HG03045 (cell line): ENCODE measurements around the gene TRIM9.
"Not testable (repeated sequence)": the region's sequence is repeated elsewhere in the genome, so short reads cannot be mapped to it uniquely, and the experiment has no call there.

Experiments
- ATAC-seq: cut with Tn5 transposase; IDR thresholded peaks from one replicate; pipeline ENCODE4 v1.9.1; 2021; ENCODE audit warnings: mild to moderate bottlenecking, moderate library complexity; ENCODE audit not compliant: unreplicated experiment

TRIM9 gene

DNA sequence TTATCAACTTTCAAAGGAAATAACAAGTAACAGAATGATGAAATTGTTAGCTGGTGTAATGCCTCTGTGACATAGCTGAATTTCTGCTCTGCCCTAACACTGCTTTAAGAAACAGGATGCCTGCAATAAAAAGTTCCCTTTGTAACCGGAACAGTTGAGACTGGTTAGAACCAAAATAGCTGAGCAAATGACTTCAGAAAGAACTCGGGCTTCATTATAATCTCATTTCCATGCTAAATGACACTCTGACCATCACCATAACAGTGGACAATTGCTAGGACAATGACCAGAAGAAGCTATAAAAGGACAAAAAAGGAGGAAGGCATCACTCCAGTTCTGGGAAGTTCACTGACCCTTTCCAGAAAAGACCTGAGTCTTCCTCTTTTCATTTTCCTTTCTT lies 127.1 kb downstream of the TRIM9 start:
- no peak for ATAC-seq

DNA sequence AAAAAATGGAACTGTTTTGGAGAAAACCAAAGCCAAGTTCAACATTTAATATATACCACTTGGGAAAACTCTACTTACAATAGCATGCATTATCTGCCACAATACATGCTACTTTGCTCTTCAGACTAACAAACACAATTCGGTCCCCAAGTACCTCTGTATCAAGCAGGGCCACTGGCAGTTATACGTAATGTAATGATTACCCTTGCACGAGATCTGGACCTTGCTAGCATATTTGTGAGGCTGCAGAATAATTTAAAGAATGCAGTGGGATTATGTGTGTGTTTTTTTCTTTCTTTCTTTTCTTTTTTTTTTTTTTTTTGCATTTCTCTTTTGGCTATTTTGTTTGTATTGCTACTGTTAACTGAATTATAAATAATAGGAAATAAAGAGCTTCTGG lies 127.8 kb downstream of the TRIM9 start:
- no peak for ATAC-seq

- no peak for ATAC-seq
Measured at GRCh38 chr14:50964683-50965390, 130.1 kb downstream of the TRIM9 start.

DNA sequence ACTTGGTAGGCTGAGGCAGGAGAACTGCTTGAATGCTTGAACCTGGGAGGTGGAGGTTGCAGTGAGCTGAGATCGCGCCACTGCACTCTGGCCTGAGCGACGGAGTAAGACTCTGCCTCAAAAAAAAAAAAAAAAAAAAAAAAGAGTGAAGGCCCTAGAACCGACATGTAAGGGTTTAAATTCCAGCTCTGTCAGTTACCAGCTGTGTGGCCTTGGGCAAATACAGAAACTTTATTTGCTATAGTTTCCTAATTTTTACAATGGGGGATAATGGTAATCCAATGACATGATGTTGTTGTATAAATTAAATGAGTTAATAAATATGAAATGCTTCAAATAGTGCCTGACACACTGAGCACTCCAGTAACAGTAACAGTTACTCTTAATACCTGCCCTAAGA lies 131.0 kb downstream of the TRIM9 start:
- no peak for ATAC-seq

DNA sequence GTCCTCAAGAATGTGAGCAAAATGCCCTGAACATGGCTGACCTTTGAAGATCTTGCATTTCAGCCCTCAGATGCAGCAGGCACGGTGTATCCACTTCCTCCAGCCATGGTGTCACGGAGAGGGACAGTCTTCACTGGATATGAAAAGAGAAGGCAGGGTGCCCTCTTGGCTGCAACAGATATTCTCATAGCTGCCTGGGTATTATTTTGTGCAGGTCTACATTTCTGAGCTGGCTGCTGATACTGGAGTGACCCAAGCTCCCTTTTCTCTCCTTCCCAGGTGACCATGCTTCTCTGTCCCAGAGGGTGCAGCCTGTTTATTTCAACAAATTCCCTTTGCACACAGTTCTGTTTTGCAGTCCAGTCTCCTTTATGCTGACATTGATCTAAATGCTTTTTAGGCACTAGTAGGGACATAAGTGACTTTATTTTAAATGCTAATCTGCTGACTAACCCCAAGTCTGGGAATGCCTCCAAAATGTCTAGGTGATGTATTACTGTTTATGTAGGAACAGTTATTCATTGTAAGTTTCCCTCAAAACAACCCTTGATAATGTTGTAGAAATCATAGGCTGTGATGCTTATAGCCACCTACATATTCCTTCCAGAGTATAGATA lies 133.2 kb downstream of the TRIM9 start:
- ATAC-seq, result no peak

DNA sequence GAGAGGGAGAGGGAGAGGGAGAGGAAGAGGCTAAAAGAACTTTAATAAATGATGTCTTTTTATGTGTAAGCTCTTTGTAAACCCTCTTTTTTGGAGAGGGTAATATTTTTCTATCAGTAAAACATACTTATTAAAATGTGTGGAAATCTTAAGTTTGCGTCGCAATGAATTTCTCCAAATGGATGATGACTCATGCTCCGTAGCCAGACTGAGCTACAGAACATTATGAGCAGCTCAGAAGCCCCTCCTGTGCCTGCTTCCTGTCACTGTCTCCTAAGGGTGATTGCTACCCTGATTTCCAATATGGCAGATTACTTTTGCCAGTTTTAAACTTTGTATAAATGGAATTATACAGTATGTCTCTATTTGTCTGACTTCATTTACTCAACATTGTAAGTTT lies 137.6 kb downstream of the TRIM9 start:
- ATAC-seq, result no peak

GRCh38 chr14:50956421-50956820 lies 138.5 kb downstream of the TRIM9 start:
- not testable (repeated sequence) for ATAC-seq

- no peak for ATAC-seq
Measured at GRCh38 chr14:50955373-50956043, 139.4 kb downstream of the TRIM9 start.

DNA sequence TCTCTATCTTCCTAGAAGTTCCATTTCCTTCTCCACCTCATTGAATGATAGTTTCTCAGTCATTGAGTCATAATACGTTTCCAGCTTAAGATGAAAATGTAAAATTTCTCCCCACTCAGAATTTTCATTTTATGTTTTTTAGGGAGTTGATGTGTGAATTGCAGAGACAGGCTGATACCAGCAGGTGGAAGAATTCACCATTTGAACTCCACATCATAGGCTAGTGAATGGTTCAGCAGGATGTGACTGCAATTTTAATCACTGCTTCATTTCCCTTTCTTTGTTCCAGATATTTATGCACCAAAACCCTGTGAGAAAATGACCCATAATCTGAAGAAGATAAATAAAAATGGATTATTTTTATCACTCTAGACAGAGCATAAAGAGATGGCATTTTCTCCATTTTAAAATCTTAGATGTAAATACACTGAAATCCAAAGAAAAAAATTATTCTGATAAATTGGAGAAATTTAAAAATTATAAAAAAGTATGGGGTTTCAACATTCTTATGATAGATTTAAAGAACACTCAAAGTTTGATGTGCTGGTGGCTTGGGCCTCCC lies 140.0 kb downstream of the TRIM9 start:
- ATAC-seq, result no peak

GRCh38 chr14:50953502-50953901 lies 141.4 kb downstream of the TRIM9 start:
- ATAC-seq, result no peak

- ATAC-seq, result no peak
Measured at GRCh38 chr14:50951032-50951431, 143.9 kb downstream of the TRIM9 start.

DNA sequence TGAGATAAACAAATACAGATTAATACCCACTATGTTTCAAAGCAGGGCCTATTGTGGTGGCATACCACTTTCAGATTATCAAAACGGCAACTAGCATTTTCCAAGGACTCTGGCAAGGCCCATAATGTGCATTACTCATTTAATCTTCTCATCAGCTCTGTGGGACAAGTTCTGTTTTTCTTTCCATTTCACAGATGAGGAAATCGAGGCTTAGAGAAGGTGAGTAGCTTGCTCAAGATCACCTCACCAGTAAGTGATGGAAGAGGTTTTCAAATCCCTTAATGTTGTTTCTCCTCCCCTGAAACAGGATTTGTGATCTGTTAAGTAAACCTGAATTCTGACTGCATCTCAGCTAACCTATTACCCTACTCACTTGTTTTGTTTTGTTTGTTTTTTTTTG lies 146.7 kb downstream of the TRIM9 start:
- ATAC-seq, result no peak

DNA sequence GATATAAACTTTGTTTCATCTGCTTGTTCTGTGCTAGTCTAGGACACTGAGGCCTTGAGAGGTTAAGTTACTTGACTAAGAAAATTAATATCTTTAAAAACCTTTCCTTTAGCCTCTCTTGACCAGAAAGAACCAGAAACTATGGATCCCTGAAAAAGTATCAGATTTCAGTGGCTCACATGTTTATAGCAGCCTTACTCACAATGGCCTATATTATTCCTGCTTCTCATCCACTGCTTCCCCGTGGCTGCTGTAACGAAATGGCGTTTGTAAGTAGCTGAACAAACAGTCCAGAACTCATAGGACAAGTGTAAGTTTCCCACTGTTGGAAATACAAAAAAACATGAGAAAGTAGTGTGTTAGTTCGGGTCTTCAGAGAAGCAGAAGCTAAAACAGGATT lies 147.5 kb downstream of the TRIM9 start:
- no peak for ATAC-seq

DNA sequence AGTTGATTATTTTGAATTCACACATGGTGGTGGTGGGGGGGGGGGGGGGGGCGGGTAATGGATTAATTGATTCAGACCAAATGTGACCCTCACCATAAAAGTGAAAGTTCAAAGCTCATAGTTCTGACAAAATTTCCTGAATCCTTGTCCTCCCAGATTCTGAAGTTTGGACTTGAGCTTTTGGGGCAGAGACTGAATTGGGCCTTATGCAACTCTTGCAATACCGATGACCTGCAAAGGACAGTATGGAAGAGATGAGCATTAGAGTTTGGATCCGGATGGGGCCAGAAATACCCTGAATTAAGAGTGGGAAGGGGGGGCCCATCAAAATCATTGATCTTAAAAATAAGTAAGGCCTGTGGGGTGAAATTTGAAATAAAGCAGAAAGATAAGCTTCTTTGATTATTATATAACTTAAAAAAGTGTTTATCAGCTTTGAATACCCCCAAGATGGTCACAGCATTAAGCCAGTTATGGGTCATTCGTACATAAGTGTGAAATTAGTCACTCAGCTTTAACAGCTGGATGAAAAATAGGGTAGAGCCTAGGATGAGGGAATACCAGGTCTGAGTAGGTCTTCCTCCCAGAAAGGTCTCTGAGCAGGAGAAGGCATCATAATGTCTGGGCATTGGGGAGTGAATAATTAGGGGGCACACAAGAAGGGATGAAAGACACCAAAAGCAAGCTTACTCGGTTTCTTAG lies 148.5 kb downstream of the TRIM9 start:
- no peak for ATAC-seq

- ATAC-seq, result peak; percentile 19
Measured at GRCh38 chr14:50944647-50945413, 150.1 kb downstream of the TRIM9 start.

DNA sequence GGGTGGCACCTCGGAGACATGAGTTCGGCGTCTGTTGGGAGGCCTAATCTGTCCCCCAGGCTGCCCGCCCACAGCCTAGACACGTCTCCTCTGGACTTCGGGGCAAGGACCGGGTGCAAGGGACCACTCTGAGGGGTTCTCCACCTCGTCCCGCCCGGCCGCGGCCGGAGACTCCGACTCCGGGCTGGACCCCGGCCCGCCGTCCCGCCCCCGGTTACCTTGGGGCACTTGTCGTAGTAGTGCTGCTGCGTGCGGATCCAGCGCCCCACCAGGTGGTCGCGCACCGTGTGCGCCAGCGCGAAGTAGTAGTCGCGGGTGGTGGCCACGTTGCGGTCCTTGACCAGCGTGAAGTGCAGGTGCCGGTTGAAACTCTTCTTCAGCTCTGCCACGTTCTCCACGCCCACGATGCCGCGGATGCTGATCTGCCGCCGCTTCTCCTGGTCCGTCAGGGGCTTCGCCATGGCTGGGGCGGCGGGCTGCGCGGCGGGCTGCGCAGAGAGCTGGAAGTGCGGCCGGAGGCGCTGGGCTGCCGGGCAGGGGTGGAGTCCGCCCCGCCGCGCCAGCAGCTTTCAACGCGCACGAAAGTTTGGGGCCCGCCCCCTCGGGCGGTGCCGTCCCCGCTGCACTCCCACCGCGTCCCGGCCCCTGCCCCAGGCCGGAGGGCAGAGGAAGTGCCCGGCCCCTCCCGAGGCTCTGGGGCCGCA lies 150.8 kb downstream of the TRIM9 start, which contains the start of gene PYGL:
Gene PYGL, minus strand, starts transcription at position 541 of the 704 bp plus-strand sequence. Its CDS starts 80 bp downstream, at position 461.
- peak; percentile 67 for ATAC-seq

DNA sequence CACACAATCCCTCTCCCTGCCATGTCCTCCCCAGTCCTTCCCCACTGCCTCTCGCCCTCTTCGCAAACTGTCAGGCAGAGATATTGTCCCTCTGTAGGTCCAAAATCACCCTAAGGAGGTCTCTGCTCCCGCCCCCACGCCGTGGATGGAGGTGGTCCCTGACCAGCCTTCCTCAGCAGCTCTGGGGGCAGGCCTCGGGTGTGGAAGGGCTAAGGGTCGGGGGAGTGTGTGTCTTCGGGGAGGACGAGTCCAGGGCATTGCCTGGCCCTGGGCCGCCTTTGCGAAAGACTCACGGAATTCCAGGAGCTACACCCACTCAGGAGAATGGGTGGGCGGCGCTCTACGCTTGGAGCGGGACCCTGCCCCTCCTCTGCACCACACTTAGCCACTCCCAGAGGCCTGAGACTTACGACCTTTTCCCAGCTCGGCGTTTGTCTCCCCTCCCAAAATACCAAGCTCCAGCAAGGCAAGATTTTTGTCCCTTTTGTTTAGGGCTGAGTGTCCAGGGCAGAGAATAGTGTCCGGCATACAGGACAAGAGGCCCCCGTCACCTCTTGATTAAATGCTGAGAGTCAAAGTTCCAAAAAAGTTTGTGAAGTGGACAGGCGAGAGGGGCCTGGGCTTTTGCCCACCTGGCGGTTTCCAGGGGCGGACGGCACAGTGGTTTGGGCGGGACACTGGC lies 151.5 kb downstream of the TRIM9 start:
- no peak for ATAC-seq

- not testable (repeated sequence) for ATAC-seq
Measured at GRCh38 chr14:50941638-50942037, 153.3 kb downstream of the TRIM9 start.

DNA sequence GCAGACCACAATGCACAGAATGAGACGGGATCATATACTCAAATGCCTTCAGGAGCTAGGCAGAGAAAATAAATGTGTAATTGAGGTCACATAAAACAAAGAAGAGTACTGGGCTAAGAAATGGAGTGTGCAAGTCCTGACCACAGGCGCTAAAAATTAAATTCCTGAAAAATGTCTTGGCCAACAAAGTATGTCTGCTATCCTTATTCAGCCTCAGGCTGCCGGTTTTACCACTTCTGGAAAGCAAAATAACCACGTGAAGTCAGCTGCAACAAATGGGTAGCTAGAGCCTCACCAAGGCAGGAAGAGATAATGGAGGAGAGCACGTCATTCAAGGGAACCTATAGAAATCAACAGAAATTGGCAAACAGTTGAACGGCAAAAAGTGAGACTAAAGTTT lies 153.8 kb downstream of the TRIM9 start:
- no peak for ATAC-seq
